Measurements from ENCODE around the gene DNM3.
A peak's percentile ranks its signal among the peaks of the same experiment; 100 is the strongest.

Gene DNM3

DNA sequence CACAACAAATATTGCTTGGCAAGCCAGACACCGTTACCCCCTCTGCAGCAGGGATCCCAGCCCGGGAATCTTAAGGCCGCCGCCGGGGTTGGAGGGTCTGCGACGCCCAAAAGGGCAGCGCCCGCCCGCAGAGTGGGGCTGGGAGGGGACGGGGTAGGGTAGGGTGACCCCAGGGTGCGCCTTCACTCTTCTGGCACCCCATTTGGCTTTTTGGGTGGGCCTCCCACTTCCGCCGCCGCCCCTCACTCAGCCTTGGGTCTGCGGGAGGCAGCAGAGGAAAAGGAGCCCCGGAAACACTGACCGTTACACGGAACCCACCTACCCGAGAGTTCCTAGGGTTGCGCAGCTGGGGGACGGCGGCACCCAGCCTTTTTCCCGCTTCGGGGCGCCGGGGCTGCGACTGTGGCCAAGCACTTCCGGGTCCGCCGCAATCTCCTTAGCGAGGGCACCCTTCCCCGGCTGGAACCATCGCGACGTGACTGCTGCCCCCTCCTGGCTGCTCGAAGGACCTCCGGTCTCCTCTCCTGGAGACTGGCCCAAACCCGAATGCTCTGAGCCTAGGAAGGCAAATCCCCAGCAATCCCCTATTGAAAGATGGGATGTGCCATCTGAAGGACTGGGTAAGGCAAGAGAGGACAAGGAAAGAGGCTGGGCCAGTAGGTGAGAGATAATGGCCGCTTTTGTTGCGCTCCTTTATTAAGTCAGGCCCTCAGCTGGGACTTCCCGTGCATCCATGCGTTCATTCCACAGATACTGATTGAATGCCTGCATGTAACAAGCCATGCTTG is 602.6 kb downstream of the DNM3 start, which contains the start of gene PIGC (continued):
- TF ChIP-seq ZNF248 (tag by site-specific recombination; IDR thresholded peaks at IDR 0.05): no peak
- TF ChIP-seq KLF1 (tag by site-specific recombination; IDR thresholded peaks at IDR 0.05): peak; percentile 25; the same call in 1 of the 2 replicates
- TF ChIP-seq, protein P1, sequence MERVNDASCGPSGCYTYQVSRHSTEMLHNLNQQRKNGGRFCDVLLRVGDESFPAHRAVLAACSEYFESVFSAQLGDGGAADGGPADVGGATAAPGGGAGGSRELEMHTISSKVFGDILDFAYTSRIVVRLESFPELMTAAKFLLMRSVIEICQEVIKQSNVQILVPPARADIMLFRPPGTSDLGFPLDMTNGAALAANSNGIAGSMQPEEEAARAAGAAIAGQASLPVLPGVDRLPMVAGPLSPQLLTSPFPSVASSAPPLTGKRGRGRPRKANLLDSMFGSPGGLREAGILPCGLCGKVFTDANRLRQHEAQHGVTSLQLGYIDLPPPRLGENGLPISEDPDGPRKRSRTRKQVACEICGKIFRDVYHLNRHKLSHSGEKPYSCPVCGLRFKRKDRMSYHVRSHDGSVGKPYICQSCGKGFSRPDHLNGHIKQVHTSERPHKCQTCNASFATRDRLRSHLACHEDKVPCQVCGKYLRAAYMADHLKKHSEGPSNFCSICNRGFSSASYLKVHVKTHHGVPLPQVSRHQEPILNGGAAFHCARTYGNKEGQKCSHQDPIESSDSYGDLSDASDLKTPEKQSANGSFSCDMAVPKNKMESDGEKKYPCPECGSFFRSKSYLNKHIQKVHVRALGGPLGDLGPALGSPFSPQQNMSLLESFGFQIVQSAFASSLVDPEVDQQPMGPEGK (tag by site-specific recombination; IDR thresholded peaks at IDR 0.05): peak; percentile 74
- TF ChIP-seq ZNF266 (tag by site-specific recombination; IDR thresholded peaks at IDR 0.05; ENCODE audit: low read depth): no peak
- TF ChIP-seq ZNF610 (tag by site-specific recombination; IDR thresholded peaks at IDR 0.05; ENCODE audit: borderline replicate concordance): 0 out of 2 replicates have a peak, but pooled peaks have one; percentile 34
- no peak for TF ChIP-seq ZNF768 (tag by site-specific recombination; IDR thresholded peaks at IDR 0.05)
- TF ChIP-seq FEZF1 (tag by site-specific recombination; IDR thresholded peaks at IDR 0.05): peak; percentile 40; the same call in 1 of the 2 replicates
- no peak for TF ChIP-seq ZNF211 (tag by site-specific recombination; IDR thresholded peaks at IDR 0.05; ENCODE audit: low read depth)
- TF ChIP-seq ZNF398 (tag by site-specific recombination; IDR thresholded peaks at IDR 0.05): no peak
- peak; percentile 43; the same call in 1 of the 2 replicates for TF ChIP-seq GLIS2 (tag by site-specific recombination; IDR thresholded peaks at IDR 0.05)
- no peak for TF ChIP-seq ZSCAN18 (tag by site-specific recombination; IDR thresholded peaks at IDR 0.05)
- no peak for TF ChIP-seq ZNF114 (tag by site-specific recombination; IDR thresholded peaks at IDR 0.05)
- no peak; the same call in 1 of the 2 replicates for TF ChIP-seq ZNF394 (tag by site-specific recombination; IDR thresholded peaks at IDR 0.05; ENCODE audit: borderline replicate concordance)
- no peak for TF ChIP-seq ZNF707 (tag by site-specific recombination; IDR thresholded peaks at IDR 0.05)
- no peak for TF ChIP-seq ZNF658 (tag by site-specific recombination; IDR thresholded peaks at IDR 0.05)
- TF ChIP-seq ZNF10 (tag by site-specific recombination; IDR thresholded peaks at IDR 0.05): peak; percentile 12; the same call in 1 of the 2 replicates
- no peak for TF ChIP-seq ZNF112 (tag by site-specific recombination; IDR thresholded peaks at IDR 0.05)
- no peak for TF ChIP-seq ZNF292 (tag by site-specific recombination; IDR thresholded peaks at IDR 0.05; ENCODE audit: borderline replicate concordance, low read depth)
- TF ChIP-seq ZNF426 (tag by site-specific recombination; IDR thresholded peaks at IDR 0.05): no peak
- no peak for TF ChIP-seq ZNF302 (tag by site-specific recombination; IDR thresholded peaks at IDR 0.05; ENCODE audit: low read depth)
- TF ChIP-seq SP2 (tag by site-specific recombination; IDR thresholded peaks at IDR 0.05): peak; percentile 65
- no peak for TF ChIP-seq ZNF529 (tag by site-specific recombination; IDR thresholded peaks at IDR 0.05; ENCODE audit: insufficient replicate concordance)
- TF ChIP-seq ZNF549 (tag by site-specific recombination; IDR thresholded peaks at IDR 0.05): no peak
- TF ChIP-seq HOXA7 (CRISPR knock-in tag; IDR thresholded peaks at IDR 0.05; ENCODE audit: borderline replicate concordance): no peak
- TF ChIP-seq ZNF175 (tag by site-specific recombination; IDR thresholded peaks at IDR 0.05): no peak
- TF ChIP-seq, protein P2, sequence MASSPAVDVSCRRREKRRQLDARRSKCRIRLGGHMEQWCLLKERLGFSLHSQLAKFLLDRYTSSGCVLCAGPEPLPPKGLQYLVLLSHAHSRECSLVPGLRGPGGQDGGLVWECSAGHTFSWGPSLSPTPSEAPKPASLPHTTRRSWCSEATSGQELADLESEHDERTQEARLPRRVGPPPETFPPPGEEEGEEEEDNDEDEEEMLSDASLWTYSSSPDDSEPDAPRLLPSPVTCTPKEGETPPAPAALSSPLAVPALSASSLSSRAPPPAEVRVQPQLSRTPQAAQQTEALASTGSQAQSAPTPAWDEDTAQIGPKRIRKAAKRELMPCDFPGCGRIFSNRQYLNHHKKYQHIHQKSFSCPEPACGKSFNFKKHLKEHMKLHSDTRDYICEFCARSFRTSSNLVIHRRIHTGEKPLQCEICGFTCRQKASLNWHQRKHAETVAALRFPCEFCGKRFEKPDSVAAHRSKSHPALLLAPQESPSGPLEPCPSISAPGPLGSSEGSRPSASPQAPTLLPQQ (tag by site-specific recombination; IDR thresholded peaks at IDR 0.05): peak; percentile 53; the same call in 1 of the 2 replicates
- TF ChIP-seq SCRT1 (tag by site-specific recombination; IDR thresholded peaks at IDR 0.05; ENCODE audit: borderline replicate concordance): no peak
- TF ChIP-seq ZNF362 (tag by site-specific recombination; IDR thresholded peaks at IDR 0.05): no peak
- no peak for TF ChIP-seq MEIS1 (CRISPR knock-in tag; IDR thresholded peaks at IDR 0.05; ENCODE audit: borderline replicate concordance)
- TF ChIP-seq SP3 (tag by site-specific recombination; IDR thresholded peaks at IDR 0.05): no peak
- TF ChIP-seq YY2 (tag by site-specific recombination; IDR thresholded peaks at IDR 0.05): no peak
- no peak for TF ChIP-seq ZNF132 (tag by site-specific recombination; IDR thresholded peaks at IDR 0.05; ENCODE audit: borderline replicate concordance)
- peak; percentile 84; the same call in 1 of the 2 replicates for TF ChIP-seq ZNF561 (tag by site-specific recombination; IDR thresholded peaks at IDR 0.05; ENCODE audit: borderline replicate concordance)
